ENCODE measurements around the gene CCDC175.

DNA sequence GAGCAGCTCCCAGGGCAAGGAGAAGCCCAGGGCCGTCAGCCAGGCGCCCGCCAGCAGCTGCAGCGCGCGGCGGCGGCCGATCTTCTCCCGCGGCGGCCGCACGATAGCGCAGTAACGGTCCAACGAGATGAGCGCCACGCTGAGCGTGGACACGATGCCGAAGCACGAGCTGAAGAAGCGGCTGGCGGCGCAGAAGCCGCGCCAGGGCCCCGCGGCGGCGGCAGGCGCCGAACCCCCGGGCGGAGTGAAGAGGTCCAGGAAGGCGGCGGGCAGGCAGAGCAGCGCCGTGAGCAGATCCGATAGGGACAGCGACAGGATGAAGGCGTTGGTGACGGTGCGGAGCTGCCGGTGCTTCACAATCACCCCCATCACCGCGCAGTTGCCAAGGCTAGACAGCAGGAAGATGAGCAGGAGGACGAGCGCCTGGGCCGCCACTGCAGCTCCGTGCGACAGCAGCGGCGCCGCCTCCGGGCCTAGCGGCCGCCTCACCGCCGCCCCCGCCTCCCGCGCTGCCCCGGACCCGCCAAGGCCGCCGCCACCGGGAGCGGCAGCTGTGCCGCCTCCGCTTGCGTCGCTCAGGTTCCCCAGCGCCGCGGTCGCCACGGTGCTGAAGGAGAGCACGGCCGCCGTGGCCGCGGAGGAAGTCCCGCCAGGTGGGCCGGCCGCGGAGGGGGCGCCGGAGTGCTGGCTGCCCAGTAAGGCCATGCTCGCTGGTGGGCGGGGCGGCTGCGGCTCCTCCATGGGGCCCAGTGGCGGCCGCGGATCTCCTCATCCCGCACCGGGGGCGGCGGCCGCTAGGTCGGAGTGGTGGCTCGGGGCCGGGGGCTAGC, 111.9 kb downstream of the CCDC175 start:
- no peak for TF ChIP-seq POLR2AphosphoS5 (IDR thresholded peaks at IDR 0.05; ENCODE audit: insufficient read depth in 1 of 2, low read depth in 1 of 2)
- TF ChIP-seq, protein P1, sequence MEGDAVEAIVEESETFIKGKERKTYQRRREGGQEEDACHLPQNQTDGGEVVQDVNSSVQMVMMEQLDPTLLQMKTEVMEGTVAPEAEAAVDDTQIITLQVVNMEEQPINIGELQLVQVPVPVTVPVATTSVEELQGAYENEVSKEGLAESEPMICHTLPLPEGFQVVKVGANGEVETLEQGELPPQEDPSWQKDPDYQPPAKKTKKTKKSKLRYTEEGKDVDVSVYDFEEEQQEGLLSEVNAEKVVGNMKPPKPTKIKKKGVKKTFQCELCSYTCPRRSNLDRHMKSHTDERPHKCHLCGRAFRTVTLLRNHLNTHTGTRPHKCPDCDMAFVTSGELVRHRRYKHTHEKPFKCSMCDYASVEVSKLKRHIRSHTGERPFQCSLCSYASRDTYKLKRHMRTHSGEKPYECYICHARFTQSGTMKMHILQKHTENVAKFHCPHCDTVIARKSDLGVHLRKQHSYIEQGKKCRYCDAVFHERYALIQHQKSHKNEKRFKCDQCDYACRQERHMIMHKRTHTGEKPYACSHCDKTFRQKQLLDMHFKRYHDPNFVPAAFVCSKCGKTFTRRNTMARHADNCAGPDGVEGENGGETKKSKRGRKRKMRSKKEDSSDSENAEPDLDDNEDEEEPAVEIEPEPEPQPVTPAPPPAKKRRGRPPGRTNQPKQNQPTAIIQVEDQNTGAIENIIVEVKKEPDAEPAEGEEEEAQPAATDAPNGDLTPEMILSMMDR (IDR thresholded peaks at IDR 0.05): no peak

All from vagina (tissue), 2 donors.